Peyer's patch (tissue), 4 donors: ENCODE data around the gene FAM228A.

Experiments
- POLR2A ChIP-seq, 2 donors: fragments of 450-650 bp; IDR thresholded peaks; one replicate each; pipeline ENCODE4 v1.5.1; 2017; ENCODE audit warnings: antibody characterized with exemption in 2 of 2, mild to moderate bottlenecking in 2 of 2, moderate library complexity in 2 of 2
- TF ChIP-seq, protein P1 (sequence below), 6 experiments: fragments of 450-650 bp in 4 of 6; fragments of 200-600 bp in 2 of 6; sonication (generic) in 1 of 6; IDR thresholded peaks; one replicate each; pipeline ENCODE4 v1.5.1; 2017 to 2019; ENCODE audit warnings: antibody characterized with exemption in 6 of 6, mild to moderate bottlenecking in 3 of 6, moderate library complexity in 1 of 6

DNA sequence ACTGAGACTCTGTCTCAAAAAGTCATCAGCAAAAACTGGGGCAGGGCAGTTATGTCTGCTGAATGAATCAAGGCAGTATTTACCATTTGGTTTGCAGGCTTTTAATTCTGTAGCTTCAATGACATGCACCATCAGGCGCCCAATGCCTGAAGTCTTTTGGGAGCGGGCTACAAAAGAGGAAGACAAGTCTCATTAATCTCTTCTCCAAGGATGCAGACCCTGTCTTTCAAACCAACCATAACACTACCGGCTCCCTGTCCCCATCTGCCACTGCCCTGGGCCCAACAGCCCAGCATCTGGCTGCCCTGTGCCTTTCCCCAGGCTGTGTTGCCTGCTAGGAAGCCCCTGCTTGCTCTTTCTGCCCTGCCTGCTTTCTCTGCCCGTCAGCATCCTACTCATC lies 30.3 kb downstream of the FAM228A start:
- no peak for TF ChIP-seq POLR2A (IDR thresholded peaks at IDR 0.05)
- TF ChIP-seq, protein P1, sequence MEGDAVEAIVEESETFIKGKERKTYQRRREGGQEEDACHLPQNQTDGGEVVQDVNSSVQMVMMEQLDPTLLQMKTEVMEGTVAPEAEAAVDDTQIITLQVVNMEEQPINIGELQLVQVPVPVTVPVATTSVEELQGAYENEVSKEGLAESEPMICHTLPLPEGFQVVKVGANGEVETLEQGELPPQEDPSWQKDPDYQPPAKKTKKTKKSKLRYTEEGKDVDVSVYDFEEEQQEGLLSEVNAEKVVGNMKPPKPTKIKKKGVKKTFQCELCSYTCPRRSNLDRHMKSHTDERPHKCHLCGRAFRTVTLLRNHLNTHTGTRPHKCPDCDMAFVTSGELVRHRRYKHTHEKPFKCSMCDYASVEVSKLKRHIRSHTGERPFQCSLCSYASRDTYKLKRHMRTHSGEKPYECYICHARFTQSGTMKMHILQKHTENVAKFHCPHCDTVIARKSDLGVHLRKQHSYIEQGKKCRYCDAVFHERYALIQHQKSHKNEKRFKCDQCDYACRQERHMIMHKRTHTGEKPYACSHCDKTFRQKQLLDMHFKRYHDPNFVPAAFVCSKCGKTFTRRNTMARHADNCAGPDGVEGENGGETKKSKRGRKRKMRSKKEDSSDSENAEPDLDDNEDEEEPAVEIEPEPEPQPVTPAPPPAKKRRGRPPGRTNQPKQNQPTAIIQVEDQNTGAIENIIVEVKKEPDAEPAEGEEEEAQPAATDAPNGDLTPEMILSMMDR (IDR thresholded peaks at IDR 0.05) = no peak
